B cell (primary cell): ENCODE results near the gene POU5F1. TPM values are rescaled to one million over a fixed set of nuclear protein-coding genes. Genes with fewer than 3 reads are reported as not detected.

Source experiments
- ATAC-seq: fragments of 200-7000 bp; cut with Tn5 transposase; one replicate; pipeline ENCODE4 v1.10.0; 2021; ENCODE audit warnings: low read depth, mild to moderate bottlenecking, moderate number of reproducible peaks, moderate library complexity
- CTCF ChIA-PET: fragments of 350-600 bp; sonication (Branson Sonifier 250); formaldehyde crosslinking; loops from one replicate; lab custom pipeline; 2021; ENCODE audit warnings: antibody characterized with exemption, inconsistent platforms; lab: Charles Lee
- POLR2A ChIA-PET: fragments of 350-600 bp; sonication (Branson Sonifier 250); formaldehyde crosslinking; loops from one replicate; lab custom pipeline; 2021; ENCODE audit warnings: antibody characterized with exemption; lab: Charles Lee
- DNase-seq: peaks from one replicate; pipeline ENCODE4 v3.0.0; 2013
- H2AFZ ChIP-seq: 2 replicates; pipeline ENCODE4 v1.6.1; 2012; ENCODE audit warnings: mild to moderate bottlenecking, low read depth, low read length; ENCODE audit not compliant: insufficient read depth, poor library complexity, severe bottlenecking
- H3K27ac ChIP-seq, 2 donors: 1 replicate in 1 of 2; 2 replicates in 1 of 2; pipeline ENCODE4 v1.5.1; 2012 to 2013; ENCODE audit warnings: low read length in 2 of 2, mild to moderate bottlenecking in 2 of 2, moderate library complexity in 1 of 2
- H3K27me3 ChIP-seq, 4 experiments: fragments of 200-600 bp in 1 of 4; sonication (generic) in 1 of 4; replicated peaks in 1 of 4; 1 replicate in 2 of 4; 2 replicates in 2 of 4; pipeline versions ENCODE4 v1.6.1 to v1.7.0; 2013 to 2016; ENCODE audit warnings: low read length in 3 of 4, mild to moderate bottlenecking in 2 of 4, mixed read lengths in 1 of 4, moderate library complexity in 1 of 4; ENCODE audit not compliant: insufficient read depth in 4 of 4, control insufficient read depth in 3 of 4; ENCODE audit errors: control extremely low read depth in 1 of 4
- H3K36me3 ChIP-seq, 2 experiments: replicated peaks in 1 of 2; 1 replicate in 1 of 2; 2 replicates in 1 of 2; pipeline versions ENCODE4 v1.6.1 to v1.7.1; 2013; ENCODE audit warnings: low read length in 1 of 2; ENCODE audit not compliant: insufficient read depth in 2 of 2, control insufficient read depth in 1 of 2; ENCODE audit errors: control extremely low read depth in 1 of 2, extremely low read depth in 1 of 2
- H3K4me1 ChIP-seq, 2 donors: fragments of 200-600 bp in 1 of 2; sonication (generic) in 1 of 2; 1 replicate in 1 of 2; 2 replicates in 1 of 2; pipeline versions ENCODE4 v1.5.1 to v1.6.1; 2013 to 2017; ENCODE audit warnings: low read length in 2 of 2; ENCODE audit not compliant: control insufficient read depth in 2 of 2, insufficient read depth in 2 of 2
- H3K4me2 ChIP-seq: replicated peaks from 2 replicates; pipeline ENCODE3; 2012; ENCODE audit warnings: mild to moderate bottlenecking, low read depth, low read length; ENCODE audit not compliant: poor library complexity, severe bottlenecking
- H3K4me3 ChIP-seq, 5 experiments: fragments of 200-600 bp in 1 of 5; sonication (generic) in 1 of 5; 1 replicate in 3 of 5; 2 replicates in 2 of 5; pipeline versions ENCODE4 v1.5.1 to v1.7.0; 2011 to 2016; ENCODE audit warnings: low read length in 4 of 5, mild to moderate bottlenecking in 4 of 5, low read depth in 2 of 5, control low read depth in 1 of 5, moderate library complexity in 1 of 5; ENCODE audit not compliant: insufficient read depth in 1 of 5; ENCODE audit errors: control extremely low read depth in 1 of 5, extremely low read depth in 1 of 5
- H3K79me2 ChIP-seq: fragments of 200-600 bp; sonication (generic); one replicate; pipeline ENCODE4 v1.6.0; 2016; ENCODE audit warnings: low read length; ENCODE audit not compliant: control insufficient read depth, insufficient read depth
- H3K9ac ChIP-seq: fragments of 200-600 bp; sonication (generic); 2 replicates; pipeline ENCODE4 v1.6.1; 2017; ENCODE audit warnings: mild to moderate bottlenecking, low read length, moderate library complexity
- H3K9me3 ChIP-seq, 3 donors: one replicate each; pipeline versions ENCODE4 v1.6.1 to v1.7.1; 2013; ENCODE audit warnings: low read length in 2 of 3; ENCODE audit not compliant: control insufficient read depth in 2 of 3, insufficient read depth in 1 of 3; ENCODE audit errors: control extremely low read depth in 1 of 3
- H4K20me1 ChIP-seq: 2 replicates; pipeline ENCODE4 v1.6.0; 2012; ENCODE audit warnings: mild to moderate bottlenecking, low read length; ENCODE audit not compliant: insufficient read depth, control insufficient read depth, poor library complexity, severe bottlenecking
- H3K27ac Mint-ChIP-seq: one replicate; pipeline ENCODE4 v1.8.0; 2021; ENCODE audit warnings: mixed read lengths
- H3K27me3 Mint-ChIP-seq: one replicate; pipeline ENCODE4 v1.8.0; 2021; ENCODE audit warnings: mixed read lengths
- H3K4me1 Mint-ChIP-seq: one replicate; pipeline ENCODE4 v1.8.0; 2021; ENCODE audit warnings: mixed read lengths
- H3K4me3 Mint-ChIP-seq: one replicate; pipeline ENCODE4 v1.8.0; 2021; ENCODE audit warnings: mixed read lengths
- H3K9me3 Mint-ChIP-seq: one replicate; pipeline ENCODE4 v1.8.0; 2022; ENCODE audit warnings: mixed read lengths; ENCODE audit not compliant: insufficient read depth
- EZH2 ChIP-seq: IDR thresholded peaks from 2 replicates; pipeline ENCODE4 v1.6.1; 2012; ENCODE audit warnings: borderline replicate concordance, low read depth, mild to moderate bottlenecking, moderate library complexity, low read length; ENCODE audit not compliant: insufficient read depth, poor library complexity, severe bottlenecking
- WGBS: methylation state at CpG from one replicate; pipeline ENCODE4 v1.1.5; 2013; ENCODE audit warnings: missing lambda C conversion rate; ENCODE audit not compliant: insufficient coverage; 5-methylcytosine and 5-hydroxymethylcytosine counted together
- intact Hi-C: fragments of 100-400 bp; cut with micrococcal nuclease; formaldehyde crosslinking; loops from one replicate; pipeline ENCODE4 v1.10.0; 2022
- polyA plus RNA-seq: library from polyadenylated mRNA; depleted of rRNA; stranded (reverse); fragments of >200 nt; gene quantifications from 2 replicates; pipeline ENCODE4 v1.2.3, GENCODE V29; 2012
- total RNA-seq, 2 donors: library from RNA; stranded (reverse); fragments of 120-200 nt in 1 of 2; gene quantifications; 1 replicate in 1 of 2; 2 replicates in 1 of 2; pipeline versions ENCODE4 v1.2.3 to v1.2.4, GENCODE V29; 2013 to 2022
- TF ChIP-seq, protein P1 (sequence below): fragments of 200-600 bp; IDR thresholded peaks from one replicate; pipeline ENCODE4 v1.8.0; 2022; ENCODE audit warnings: antibody characterized with exemption, mild to moderate bottlenecking

POU5F1 gene
- total and polyA plus RNA-seq, 2 donors (not counting 1 experiment from before 2014, with no cell fraction given): 0.76 to 0.88 TPM

GRCh38 chr6:31122791-31123706 is 47.4 kb downstream of the POU5F1 start:
- H3K9me3 Mint-ChIP-seq: no peaks in the 10 kb centered on the region
- Histone ChIP-seq H3K36me3 (no peaks in the 10 kb centered on the region), H3K4me2 (no peak overlapping the region), H4K20me1 (no peaks in the 10 kb centered on the region), H3K4me3 (no peak overlapping the region), H3K4me1 (no peaks in the 10 kb centered on the region), H3K9ac (no peak overlapping the region), H3K9me3 (no peaks in the 10 kb centered on the region), H3K27me3 (peaks cover 0 to 7% (median 0%) of the 10 kb centered on the region in 4 experiments), H3K27ac (no peak overlapping the region), H2AFZ (no peak overlapping the region), H3K79me2 (no peaks in the 10 kb centered on the region)
- CTCF ChIA-PET: interaction anchor here (0.6 kb wide), 1 partner anchor 26 kb away, joined by 4 read pairs; no protein-coding TSS in a partner anchor
- intact Hi-C loops: no loop called here
- DNase-seq: no peak
- ATAC-seq: no peak
- H3K27me3 Mint-ChIP-seq: peaks cover 23% of the 10 kb centered on the region
- no peak overlapping the region for H3K4me3 Mint-ChIP-seq
- TF ChIP-seq, protein P1, sequence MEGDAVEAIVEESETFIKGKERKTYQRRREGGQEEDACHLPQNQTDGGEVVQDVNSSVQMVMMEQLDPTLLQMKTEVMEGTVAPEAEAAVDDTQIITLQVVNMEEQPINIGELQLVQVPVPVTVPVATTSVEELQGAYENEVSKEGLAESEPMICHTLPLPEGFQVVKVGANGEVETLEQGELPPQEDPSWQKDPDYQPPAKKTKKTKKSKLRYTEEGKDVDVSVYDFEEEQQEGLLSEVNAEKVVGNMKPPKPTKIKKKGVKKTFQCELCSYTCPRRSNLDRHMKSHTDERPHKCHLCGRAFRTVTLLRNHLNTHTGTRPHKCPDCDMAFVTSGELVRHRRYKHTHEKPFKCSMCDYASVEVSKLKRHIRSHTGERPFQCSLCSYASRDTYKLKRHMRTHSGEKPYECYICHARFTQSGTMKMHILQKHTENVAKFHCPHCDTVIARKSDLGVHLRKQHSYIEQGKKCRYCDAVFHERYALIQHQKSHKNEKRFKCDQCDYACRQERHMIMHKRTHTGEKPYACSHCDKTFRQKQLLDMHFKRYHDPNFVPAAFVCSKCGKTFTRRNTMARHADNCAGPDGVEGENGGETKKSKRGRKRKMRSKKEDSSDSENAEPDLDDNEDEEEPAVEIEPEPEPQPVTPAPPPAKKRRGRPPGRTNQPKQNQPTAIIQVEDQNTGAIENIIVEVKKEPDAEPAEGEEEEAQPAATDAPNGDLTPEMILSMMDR: no peak
- no peak for TF ChIP-seq EZH2
- no peak overlapping the region for H3K27ac Mint-ChIP-seq
- peaks cover 2% of the 10 kb centered on the region for H3K4me1 Mint-ChIP-seq
- POLR2A ChIA-PET: no interaction called here
- 89% methylated on average over 14 of the region's 16 CpGs for WGBS
